Measurements from ENCODE around the gene VPS13D.

Gene VPS13D

DNA sequence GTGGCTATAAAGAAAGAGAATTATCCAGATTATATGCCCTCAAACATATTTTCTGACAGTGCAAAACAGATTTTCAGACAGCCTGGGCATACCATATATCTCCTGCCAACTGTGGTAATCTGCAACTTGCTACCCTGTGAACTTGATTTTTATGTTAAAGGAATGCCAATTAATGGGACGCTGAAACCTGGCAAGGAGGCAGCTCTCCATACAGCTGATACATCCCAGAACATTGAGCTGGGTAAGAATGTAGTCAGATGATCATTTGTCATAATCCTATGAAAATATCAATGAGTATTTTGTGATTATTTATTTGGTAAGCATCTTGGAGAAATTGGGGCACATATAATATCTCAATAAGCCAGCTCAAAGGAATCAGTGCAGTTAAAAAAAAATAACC lies 124.2 kb downstream of the VPS13D start:
- no peak overlapping the region for H3K9ac ChIP-seq
- no peaks in the 10 kb centered on the region for H3K27me3 ChIP-seq (ENCODE audit: insufficient read depth, low read depth)
- H2AFZ ChIP-seq (ENCODE audit: low read depth), result no peak overlapping the region
- no peaks in the 10 kb centered on the region for H4K20me1 ChIP-seq (ENCODE audit: insufficient read depth)
- peaks cover 6% of the 10 kb centered on the region for H3K4me1 ChIP-seq (ENCODE audit: low read depth, poor library complexity, severe bottlenecking)
- no peaks in the 10 kb centered on the region for H3K79me2 ChIP-seq (ENCODE audit: insufficient read depth, low read depth)
- no peak overlapping the region for H3K4me2 ChIP-seq
- TF ChIP-seq, protein P1, sequence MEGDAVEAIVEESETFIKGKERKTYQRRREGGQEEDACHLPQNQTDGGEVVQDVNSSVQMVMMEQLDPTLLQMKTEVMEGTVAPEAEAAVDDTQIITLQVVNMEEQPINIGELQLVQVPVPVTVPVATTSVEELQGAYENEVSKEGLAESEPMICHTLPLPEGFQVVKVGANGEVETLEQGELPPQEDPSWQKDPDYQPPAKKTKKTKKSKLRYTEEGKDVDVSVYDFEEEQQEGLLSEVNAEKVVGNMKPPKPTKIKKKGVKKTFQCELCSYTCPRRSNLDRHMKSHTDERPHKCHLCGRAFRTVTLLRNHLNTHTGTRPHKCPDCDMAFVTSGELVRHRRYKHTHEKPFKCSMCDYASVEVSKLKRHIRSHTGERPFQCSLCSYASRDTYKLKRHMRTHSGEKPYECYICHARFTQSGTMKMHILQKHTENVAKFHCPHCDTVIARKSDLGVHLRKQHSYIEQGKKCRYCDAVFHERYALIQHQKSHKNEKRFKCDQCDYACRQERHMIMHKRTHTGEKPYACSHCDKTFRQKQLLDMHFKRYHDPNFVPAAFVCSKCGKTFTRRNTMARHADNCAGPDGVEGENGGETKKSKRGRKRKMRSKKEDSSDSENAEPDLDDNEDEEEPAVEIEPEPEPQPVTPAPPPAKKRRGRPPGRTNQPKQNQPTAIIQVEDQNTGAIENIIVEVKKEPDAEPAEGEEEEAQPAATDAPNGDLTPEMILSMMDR (conservative IDR thresholded peaks at IDR 0.05; ENCODE audit: low read depth, low read length), result no peak
- H3K36me3 ChIP-seq (ENCODE audit: insufficient read depth), result no peaks in the 10 kb centered on the region
- H3K4me3 ChIP-seq (IDR thresholded peaks at IDR 0.05; ENCODE audit: insufficient read depth, low read depth, low read length), result no peak overlapping the region
- no peak overlapping the region for H3K27ac ChIP-seq

- Histone ChIP-seq H3K27ac (no peak overlapping the region), H3K27me3 (ENCODE audit: insufficient read depth, low read depth) (no peaks in the 10 kb centered on the region), H3K9ac (no peak overlapping the region), H3K36me3 (ENCODE audit: insufficient read depth) (no peaks in the 10 kb centered on the region), H3K4me2 (no peak overlapping the region), H3K4me3 (IDR thresholded peaks at IDR 0.05; ENCODE audit: insufficient read depth, low read depth, low read length) (no peak overlapping the region), H4K20me1 (ENCODE audit: insufficient read depth) (no peaks in the 10 kb centered on the region), H3K4me1 (ENCODE audit: low read depth, poor library complexity, severe bottlenecking) (peaks cover 28% of the 10 kb centered on the region), H2AFZ (ENCODE audit: low read depth) (no peak overlapping the region), H3K79me2 (ENCODE audit: insufficient read depth, low read depth) (no peaks in the 10 kb centered on the region)
- TF ChIP-seq, protein P1 (conservative IDR thresholded peaks at IDR 0.05; ENCODE audit: low read depth, low read length), result no peak
Observed at GRCh38 chr1:12356004-12356890, 126.4 kb downstream of the VPS13D start.

DNA sequence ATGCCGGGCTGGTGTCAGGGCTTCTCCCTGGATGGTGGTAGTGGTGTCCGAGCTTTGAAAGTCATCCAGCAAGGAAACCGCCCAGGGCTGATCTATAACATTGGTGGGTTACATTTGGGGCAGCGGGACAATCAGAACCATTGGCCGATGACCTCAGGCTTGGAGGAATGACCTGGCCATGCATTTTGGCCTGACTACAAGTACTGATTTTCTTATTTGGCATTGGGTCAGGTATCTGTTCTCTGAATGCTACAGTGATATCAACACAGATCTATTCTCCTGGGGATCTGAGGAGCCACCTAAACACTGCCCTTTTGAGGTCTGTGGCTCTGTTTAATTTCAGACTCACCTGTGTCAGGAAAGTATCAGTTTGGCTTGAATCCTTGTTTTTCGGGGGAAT lies 128.7 kb downstream of the VPS13D start:
- no peak overlapping the region; the same call in 1 of the 2 replicates for H3K27ac ChIP-seq
- no peak overlapping the region for H3K9ac ChIP-seq
- H3K36me3 ChIP-seq (ENCODE audit: insufficient read depth), result no peaks in the 10 kb centered on the region
- no peaks in the 10 kb centered on the region for H4K20me1 ChIP-seq (ENCODE audit: insufficient read depth)
- no peaks in the 10 kb centered on the region for H3K27me3 ChIP-seq (ENCODE audit: insufficient read depth, low read depth)
- no peaks in the 10 kb centered on the region for H3K79me2 ChIP-seq (ENCODE audit: insufficient read depth, low read depth)
- peaks cover 28% of the 10 kb centered on the region for H3K4me1 ChIP-seq (ENCODE audit: low read depth, poor library complexity, severe bottlenecking)
- H2AFZ ChIP-seq (ENCODE audit: low read depth), result no peak overlapping the region
- no peak overlapping the region for H3K4me3 ChIP-seq (IDR thresholded peaks at IDR 0.05; ENCODE audit: insufficient read depth, low read depth, low read length)
- TF ChIP-seq, protein P1 (conservative IDR thresholded peaks at IDR 0.05; ENCODE audit: low read depth, low read length), result no peak
- no peak overlapping the region for H3K4me2 ChIP-seq

- no peaks in the 10 kb centered on the region for H3K27me3 ChIP-seq (ENCODE audit: insufficient read depth, low read depth)
- H3K79me2 ChIP-seq (ENCODE audit: insufficient read depth, low read depth), result no peaks in the 10 kb centered on the region
- peaks cover 28% of the 10 kb centered on the region for H3K4me1 ChIP-seq (ENCODE audit: low read depth, poor library complexity, severe bottlenecking)
- no peaks in the 10 kb centered on the region for H4K20me1 ChIP-seq (ENCODE audit: insufficient read depth)
- no peaks in the 10 kb centered on the region for H3K36me3 ChIP-seq (ENCODE audit: insufficient read depth)
- TF ChIP-seq, protein P1 (conservative IDR thresholded peaks at IDR 0.05; ENCODE audit: low read depth, low read length), result no peak
- no peak overlapping the region; the same call in 1 of the 2 replicates for H2AFZ ChIP-seq (ENCODE audit: low read depth)
- no peak overlapping the region for H3K9ac ChIP-seq
- H3K4me3 ChIP-seq (IDR thresholded peaks at IDR 0.05; ENCODE audit: insufficient read depth, low read depth, low read length), result no peak overlapping the region
- H3K27ac ChIP-seq, result peak overlapping the region; percentile 36; the same call in 1 of the 2 replicates
- H3K4me2 ChIP-seq, result peak overlapping the region; percentile 62
Observed at GRCh38 chr1:12359359-12360133, 129.7 kb downstream of the VPS13D start.
